HG02885 (cell line): Measurements from ENCODE around the gene ARMC9.
"Not testable (repeated sequence)": the region's sequence is repeated elsewhere in the genome, so short reads cannot be mapped to it uniquely, and the experiment has no call there.

ENCODE experiments used
- ATAC-seq: cut with Tn5 transposase; IDR thresholded peaks from one replicate; pipeline ENCODE4 v1.9.1; 2021; ENCODE audit warnings: mild to moderate bottlenecking; ENCODE audit not compliant: unreplicated experiment, poor library complexity

The ARMC9 gene

DNA sequence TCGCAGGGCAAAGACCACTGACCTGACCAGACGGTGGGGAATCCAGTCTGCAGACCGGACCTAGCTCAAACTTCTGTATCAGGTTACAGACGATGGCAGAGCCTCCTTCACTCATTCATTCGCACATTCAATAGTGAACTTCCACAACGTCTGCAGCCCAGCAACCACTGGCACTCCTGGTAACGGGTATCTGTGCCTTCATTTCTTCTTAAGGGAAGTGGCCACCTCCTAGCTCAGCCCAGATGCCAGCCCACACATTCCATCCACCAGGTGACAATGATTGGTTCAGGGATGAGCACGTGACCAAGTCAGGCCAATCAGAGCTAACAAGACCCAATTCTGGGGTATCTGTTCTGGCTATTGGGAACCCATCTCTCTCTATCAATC, 15.9 kb upstream of the ARMC9 start:
- ATAC-seq: no peak

DNA sequence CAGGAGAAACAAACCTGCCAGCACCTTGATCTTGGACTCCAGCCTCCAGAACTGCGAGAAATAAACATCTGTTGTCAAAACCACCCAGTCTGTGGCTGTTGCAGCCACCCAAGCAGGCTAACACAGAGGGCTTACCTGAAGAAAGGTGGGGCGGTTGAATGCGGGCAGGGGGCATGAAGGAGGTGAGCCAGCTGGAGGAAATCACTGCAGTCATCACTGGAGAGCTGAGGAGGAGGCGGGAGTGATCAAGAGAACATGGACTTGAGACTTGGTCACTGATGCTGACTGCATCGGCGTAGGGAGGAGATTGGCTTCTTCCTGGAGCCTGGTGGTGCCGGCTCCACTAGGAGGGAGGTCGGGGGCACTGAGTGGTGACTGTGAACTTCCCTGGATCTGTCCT, 14.6 kb upstream of the ARMC9 start:
- no peak for ATAC-seq

DNA sequence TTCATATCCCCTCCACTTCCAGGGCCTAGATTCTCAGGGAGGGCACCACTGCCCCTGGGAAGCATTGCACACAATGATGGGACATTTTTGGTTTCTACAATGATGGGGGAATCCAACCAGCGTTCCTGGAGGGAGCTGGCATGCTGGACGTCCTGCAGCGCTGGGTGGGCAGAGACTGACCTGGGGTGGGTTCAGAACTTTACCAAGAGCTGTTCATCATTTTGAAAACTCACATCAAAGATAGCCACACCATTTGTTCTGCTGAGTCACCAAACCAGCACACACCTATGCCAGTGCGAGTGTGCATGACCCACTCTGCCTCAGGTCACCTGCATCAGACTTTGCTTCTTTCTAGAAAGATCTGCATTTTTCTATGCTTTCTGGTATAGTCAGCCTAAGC, 14.1 kb upstream of the ARMC9 start:
- ATAC-seq: no peak

DNA sequence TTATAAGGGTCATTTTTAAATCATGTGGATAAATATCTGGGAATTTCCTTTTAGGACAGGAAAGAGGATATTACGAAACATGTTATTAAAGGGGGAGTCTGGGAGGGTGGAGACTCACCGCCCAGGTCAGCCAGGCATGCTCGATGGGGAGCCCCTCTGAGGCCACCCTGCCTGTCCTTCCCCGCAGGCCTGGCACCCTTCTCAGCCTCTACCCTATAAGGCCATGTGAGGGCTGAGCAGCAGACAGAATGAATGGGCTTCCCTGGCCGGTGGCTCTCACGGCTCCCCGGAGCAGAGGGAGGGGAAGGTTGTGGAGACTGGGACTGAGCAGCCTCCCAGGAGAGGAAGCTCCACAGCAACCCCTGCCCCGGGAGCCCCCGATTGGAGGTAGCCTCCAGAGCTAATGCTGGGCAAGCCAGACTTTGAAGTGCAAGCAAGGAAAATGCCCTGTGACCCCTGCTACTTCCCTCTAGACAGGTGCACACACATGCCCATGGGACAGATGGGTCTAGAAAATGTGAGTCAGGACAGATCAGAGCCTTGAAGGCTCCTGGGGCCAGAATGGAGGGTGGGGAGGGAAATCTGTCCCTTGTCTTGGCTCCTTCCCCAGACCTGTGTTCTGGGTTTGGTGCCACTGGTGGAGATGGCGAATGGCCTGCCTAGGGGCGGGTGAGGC, 13.2 kb upstream of the ARMC9 start:
- no peak for ATAC-seq

DNA sequence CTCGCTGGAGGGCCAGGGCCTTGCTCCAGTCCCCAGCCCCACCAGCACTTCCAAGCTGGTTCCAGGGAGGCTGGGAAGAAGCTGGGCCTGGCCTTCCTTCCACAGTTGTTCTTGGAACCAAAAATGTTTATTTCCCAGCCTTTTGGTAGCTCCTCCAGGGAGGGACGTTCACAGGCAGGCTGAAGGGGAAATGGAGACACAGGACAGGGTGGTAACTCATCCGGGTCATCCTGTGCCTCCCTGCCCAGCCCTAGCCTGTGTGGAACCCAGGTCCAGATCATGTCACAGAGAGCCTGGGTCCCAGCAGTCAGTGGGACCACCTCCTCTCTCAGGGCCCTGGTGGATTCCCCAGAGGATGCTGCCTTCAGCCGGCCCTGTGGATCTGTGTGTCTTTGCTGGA, 12.5 kb upstream of the ARMC9 start:
- ATAC-seq: no peak

DNA sequence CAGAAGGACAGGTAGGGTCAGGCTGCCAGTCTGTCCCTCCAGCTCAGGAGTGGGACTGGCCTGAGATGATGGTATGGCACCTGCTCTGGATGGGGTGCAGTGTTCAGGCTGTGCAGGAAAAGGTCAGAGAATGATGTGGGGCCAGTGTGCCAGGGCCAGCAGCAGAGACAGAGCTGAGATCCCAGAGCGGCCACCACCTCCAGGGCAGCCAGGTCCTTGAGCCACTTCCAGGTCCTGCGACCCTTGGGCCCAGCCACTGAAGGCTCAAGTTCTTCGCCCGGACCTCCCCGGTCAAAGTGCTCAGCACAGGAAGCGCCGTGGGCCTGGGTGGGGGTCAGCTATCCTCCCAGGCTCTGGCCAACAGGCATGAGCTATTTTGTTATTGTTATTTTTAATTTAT, 12.1 kb upstream of the ARMC9 start:
- no peak for ATAC-seq

DNA sequence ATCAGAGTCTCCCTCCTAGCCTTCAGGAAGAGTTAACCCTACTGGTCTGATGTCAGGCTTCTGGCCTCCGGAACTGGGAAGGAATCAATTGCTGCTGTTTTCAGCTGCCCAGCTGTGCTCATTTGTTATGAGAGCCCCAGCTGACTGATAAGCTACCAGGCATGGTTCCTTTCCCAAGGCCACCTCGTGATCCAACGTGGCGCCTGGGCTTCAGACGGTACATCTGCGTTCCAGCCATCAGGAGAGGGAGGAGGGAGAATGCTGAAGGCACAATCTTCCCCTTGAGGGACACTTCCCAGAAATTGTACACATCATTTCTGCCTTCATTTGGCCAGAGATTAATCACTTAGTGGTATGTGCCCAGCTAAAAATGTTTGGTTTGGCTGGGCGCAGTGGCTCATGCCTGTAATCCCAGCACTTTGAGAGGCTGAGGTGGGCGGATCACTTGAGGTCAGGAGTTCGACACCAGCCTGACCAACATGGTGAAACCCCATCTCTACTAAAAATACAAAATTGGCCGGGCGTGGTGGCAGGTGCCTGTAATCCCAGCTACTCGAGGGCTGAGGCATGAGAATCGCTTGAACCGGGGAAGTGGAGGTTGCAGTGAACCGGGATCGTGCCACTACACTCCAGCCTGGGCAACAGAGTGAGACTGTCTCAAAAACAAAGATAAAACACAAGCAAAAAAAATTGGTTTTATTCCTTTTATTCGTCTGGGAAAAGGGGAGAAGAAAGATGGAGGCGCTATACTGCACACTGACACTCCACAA, 10.5 kb upstream of the ARMC9 start:
- no peak for ATAC-seq

DNA sequence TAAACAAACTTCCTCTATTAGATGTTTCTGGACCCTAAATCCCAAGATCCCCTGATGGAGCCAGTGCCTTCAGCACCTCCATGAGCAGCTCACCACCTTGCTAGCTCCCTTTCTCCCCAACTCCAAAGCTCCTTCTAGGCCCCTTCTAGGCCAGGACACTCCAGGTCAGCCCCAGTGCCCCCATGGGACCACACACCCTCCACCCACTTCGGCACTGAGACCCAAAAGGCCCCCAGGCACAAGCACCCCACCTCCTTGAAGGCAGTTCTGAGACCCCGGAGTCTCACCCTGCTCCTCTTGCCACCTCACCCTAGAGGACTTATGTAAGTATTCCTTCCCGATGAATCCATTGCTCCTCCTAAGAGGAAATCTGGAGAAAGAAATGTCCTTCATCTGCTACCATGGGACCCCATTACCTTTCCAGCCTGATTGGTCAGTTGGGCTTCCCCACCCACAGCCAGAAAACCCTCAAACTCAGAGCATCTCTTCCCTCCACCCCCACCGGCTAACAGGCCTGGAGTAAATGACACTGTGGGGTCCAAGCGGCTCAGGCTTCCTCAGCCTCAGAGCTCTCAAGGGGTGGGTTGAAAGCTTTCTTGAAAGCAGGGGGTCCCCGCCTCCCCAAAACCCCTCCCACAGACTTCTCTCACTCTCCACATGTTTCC, 9.8 kb upstream of the ARMC9 start:
- ATAC-seq: no peak

DNA sequence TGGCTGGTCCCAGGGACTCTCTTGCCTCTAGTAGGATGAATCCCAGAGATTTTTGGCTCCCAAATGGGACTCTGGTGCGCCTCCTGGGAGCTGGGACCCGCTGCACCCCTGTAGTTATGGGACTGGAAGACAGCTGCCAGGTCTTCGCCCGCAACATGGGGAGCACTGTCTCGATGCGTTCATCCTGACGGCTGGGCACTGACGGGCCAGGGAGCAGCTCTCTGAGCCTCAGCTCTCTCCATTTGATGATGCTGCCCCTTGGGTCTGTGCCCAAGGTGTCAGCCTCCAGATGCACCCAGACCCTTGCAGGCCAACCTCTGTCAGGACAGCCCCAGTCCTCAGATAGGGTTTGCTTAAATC, 9.3 kb upstream of the ARMC9 start:
- no peak for ATAC-seq

DNA sequence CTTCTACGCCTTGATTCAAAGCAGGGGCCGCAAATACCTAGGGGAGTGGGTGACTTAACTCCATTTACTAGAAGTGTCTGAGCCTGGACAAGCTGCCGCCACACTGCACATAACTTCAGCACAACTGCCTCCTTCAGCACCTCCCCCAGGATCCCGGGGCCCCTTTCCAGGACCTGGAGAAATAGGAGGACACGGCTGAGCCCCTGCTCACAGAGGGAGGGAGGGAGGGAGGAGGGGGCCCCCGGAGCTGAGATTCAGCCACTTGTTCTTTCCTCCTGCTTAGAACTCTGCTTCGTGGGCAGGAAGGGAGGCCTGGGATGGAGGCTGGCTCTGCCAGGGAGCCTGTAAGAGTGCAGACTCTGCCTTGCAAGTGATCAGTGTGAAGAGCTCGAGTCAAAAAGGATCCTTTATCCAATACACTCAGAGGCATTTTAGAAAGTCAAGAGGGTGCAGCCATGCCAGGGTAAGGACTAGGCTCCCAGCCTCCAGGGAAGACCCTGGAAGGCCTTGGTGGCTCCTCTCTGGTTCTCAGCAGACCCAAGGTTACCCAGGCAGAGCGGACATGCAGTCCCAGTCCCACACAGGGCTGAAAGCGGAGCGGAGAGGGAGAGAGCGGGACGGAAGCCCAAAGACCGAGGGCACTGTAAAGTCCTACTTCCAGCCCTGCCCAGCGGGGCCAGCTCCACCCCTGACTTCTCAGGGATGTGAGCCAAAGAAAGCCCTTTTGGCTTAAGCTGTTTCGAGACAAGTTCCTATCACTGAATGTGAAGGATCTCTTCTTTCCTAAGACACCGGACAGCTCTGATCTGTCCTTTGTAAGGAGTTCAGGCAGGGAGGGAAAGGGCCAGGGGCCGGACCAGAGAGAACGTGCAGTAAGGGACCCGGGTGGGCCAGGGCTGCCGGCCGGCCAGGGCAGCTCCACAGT, 8.6 kb upstream of the ARMC9 start:
- no peak for ATAC-seq

DNA sequence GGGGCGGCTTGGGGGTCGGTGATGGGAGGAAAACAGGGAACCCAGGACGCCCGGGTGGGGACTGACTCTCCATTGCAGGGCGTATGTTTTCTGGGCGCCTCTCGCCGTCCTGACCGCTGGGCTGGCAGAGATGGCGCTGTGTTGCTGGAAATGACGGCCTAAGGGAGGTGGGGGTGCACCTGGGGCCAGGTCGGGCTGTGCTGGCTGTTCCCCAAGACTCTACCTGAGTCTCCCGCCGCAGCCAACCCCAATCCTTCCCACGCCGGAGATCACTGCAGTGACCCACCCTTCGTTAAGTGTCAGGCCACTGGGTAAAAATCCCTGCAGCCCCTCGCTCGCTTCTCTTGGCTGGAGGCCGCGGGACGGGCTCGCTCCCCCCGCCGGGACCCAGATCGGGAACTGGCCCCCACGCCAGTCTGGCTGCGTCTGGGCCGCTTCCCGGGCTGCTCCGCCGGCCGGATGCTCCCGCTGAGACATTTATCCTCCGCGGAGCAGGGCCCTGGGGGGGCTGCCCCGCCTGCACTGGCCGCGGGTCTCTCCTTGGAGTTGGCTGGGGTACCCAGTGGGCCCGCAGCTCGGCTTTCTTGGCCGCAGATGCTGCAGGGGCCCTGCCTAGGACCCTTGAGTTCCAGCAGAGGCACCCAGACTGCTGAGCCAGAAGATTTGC, 7.8 kb upstream of the ARMC9 start:
- no peak for ATAC-seq

DNA sequence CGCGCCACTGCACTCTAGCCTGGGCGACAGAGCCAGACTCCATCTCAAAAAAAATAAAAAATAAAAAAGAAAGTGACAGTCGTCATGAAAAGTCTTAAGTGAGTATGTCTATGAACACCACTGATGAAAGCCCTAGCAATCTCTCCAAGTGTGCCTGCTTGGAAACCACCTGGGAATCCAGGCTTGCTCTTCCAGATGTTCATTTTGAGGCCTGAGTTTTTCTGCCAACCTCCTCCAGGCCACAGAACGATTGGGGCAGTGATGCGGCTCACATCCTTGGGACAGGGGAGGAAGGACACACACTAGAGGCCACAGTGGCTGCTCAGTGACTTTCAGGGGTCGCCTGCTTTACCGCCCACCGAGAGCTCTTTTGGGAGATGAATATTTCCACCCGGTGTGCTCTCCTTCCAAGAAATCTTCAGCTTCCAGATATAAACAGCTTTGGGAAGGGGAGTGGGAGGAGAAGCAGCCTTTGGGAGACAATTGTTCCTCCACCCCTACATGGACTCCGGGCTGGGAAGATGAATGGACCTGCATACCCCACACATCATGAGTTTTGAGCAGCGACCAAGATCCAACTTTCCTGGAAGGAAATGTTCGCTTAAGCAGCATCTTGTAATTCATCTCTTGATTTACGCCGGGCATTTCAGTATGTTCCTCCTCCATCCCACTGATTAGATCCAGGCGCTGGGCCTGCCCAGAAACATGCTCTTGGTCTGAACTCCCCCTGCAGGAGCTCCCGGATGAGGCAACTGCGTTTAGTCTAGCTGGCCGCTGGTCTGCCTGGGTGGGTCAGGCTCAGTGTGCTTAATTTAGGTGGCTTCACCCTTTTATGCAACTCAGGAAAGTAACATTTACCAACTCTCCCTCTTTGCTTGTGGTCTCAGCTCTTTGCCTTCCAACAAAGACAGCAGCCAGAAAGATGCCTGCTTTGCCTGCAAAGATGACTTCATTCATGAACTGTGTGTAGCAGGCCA, 6.2 kb upstream of the ARMC9 start:
- no peak for ATAC-seq

DNA sequence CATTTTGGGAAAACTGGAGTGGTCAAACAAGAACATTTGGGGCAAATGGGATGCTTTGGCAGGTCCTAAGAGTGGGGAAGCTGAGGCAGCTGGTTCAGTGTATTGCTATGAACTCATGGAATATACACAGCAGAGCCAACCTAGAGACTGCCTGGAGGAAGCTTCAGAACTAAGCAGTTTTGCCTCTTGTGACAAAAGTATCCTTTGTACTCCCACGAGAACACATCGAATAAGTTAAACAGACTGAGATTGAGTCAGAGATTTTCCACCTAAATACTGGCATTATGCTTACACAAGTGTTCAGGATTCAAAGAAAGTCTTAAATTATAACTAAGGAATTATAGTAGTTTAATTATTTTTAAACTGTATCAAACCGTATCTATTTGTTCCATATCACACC, 5.2 kb upstream of the ARMC9 start:
- ATAC-seq: no peak

DNA sequence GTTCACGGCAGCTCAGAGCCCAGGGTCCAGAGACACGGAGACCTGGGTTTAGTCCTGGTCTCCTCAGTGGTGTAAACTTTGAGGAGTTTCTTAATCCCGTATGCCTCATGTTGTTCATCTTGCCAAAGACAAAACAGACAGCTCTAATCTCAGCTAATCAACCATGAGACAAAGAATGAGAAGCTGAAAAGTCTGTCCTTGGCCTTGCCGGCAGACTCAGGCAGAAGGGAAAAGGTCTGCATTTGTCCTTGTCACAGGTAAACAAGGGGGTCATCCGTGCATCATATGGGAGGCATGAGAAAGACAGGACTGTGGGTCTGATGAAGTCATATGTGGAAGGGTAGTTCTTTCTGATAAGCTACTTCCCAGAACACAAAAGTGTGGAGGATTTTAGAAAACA, 1.8 kb upstream of the ARMC9 start:
- no peak for ATAC-seq

DNA sequence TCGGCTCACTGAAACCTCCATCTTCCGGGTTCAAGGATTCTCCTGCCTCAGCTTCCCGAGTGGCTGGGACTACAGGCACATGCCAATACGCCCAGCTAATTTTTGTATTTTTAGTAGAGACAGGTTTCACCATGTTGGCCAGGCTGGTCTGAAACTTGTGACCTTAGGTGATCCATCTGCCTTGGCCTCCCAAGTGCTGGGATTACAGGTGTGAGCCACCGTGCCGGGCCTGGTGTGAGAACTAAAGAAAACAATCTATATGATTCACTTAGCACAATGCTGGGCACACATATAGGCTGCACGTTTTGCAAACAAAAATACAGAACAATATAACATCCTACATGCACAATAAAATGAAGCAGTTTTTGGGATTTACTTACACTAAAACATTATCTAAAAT, 1.2 kb upstream of the ARMC9 start:
- not testable (repeated sequence) for ATAC-seq

DNA sequence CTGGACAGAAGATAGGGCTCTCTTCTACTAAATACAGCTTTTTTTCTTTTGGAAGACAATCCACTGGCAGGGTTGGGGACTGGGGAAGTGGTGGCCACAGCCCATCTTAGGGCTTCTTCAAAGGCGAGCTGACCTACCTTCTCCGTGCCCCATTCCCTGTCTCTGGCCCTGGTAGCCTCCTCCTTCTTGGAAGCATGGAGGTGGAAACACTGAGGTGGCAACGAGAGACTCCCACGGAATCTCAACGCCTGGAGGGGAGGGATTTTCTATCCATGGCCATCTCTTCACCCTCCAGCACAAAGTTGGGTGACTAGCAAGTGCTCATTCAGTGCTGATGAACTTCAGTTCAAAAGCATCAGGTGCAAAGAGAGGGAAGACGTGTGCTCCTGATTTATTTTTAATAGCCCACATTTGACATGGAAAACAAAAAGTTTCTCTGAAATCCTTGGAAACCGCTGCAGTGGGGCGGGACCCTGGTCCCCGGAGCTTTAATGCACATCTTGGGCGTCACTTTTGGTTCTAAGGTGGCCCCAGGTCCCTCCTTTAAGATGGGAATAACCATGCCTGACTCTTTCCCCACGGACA, 633 bp upstream of the ARMC9 start:
- no peak for ATAC-seq

DNA sequence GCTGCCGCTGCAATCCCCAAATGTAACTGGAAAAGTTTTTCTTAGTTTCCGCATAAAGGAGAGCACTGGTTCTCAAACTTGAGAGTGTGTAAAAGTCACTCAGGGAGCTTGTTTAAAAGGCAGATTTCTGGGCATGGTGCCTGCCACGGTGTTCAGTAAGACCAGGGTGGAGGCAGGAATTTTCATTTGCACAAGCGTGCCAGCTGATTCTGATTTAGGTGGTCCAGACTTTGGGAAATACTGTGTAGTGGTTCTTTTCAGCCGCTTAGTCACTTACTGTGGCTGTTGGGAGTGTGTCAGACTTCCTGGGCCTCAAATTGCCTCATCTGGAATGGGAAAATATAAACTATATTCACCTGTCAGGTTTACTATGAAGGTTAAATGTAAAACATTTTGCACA, 788 bp downstream of the ARMC9 start:
- ATAC-seq: no peak

DNA sequence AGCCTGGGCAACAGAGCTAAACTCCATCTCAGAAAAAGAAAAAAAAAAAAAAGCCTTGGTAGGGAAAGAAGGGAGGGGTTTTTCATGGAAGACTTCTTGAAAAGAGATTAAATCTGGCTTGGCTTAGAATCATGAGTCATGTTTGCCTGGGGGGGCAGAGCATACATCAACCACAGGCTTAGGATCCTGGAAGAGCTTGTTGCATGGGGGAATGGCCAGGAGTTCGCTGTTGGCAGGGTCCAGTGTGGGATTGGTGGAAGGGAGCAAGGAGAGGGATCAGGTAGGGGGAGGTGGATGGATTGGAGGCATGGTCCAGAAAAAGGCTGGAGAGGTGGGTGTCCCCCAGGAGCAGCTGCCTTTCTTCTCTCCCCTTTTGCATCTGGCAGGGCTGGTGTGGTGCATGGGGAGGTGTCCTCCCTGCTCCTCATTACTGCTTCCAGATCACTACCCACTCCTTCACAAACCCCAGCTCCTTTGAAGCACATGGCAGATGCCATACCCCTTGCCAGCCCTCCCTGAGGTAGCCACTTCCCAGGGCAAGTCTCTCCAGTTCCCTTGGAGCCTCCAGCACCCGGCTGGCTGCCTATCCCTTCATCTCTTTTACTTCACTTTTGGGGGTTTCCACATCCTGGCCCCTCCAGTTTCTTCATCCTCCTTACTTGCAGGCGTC, 2.5 kb downstream of the ARMC9 start:
- no peak for ATAC-seq
